GM21526 (cell line): ENCODE measurements around the gene BCAR3.
"Not testable (repeated sequence)": the region's sequence is repeated elsewhere in the genome, so short reads cannot be mapped to it uniquely, and the experiment has no call there.

Source experiments
- ATAC-seq: cut with Tn5 transposase; IDR thresholded peaks from one replicate; pipeline ENCODE4 v1.9.1; 2021; ENCODE audit warnings: moderate library complexity; ENCODE audit not compliant: unreplicated experiment, low FRiP score

Gene BCAR3

GRCh38 chr1:93602101-93602500 lies 79.5 kb downstream of the BCAR3 start:
- ATAC-seq, result no peak

GRCh38 chr1:93601686-93602085 lies 80.0 kb downstream of the BCAR3 start:
- no peak for ATAC-seq

- no peak for ATAC-seq
Observed at GRCh38 chr1:93600663-93601062, 81.0 kb downstream of the BCAR3 start.

DNA sequence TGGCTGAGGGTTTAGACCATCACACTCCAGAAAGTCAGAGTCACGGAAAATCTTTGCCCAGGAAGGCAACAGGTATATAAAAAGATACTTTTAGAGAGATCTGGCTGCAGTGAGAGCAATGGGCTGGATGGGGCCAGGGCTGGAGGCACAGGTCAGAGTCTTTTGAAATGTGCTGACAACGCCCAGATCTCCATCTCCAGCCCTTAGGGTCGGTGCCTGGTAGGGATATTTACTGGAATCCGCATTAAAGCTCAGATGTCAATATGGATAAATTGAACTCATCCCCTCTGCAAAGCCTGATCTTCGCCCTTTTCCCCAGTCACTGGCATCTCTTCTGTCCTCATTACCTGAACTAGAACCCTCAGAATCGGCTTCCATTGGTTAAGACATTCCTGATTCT lies 82.2 kb downstream of the BCAR3 start:
- no peak for ATAC-seq

- ATAC-seq, result no peak
Observed at GRCh38 chr1:93598861-93599439, 82.7 kb downstream of the BCAR3 start.

DNA sequence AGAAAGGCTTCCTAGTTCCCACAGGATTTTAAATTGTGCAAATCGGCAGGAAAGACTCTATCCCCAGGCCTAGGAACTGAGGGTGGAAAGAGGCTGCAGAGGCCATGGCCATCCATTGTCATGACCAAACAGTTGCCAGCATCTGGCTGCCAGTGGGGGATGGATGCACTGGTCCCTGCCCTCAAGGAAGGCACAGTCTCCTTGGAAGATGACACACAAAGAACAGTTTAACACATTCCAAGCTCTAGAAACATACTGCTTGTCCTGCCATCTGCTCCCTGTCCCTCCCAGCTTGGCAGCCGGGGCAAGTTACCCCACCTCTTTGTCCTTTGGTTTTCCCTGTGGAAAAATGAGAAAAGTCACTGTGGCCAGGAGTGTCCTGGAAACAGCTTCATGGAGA lies 83.2 kb downstream of the BCAR3 start:
- no peak for ATAC-seq

- ATAC-seq, result no peak
Observed at GRCh38 chr1:93597709-93598108, 83.9 kb downstream of the BCAR3 start.

DNA sequence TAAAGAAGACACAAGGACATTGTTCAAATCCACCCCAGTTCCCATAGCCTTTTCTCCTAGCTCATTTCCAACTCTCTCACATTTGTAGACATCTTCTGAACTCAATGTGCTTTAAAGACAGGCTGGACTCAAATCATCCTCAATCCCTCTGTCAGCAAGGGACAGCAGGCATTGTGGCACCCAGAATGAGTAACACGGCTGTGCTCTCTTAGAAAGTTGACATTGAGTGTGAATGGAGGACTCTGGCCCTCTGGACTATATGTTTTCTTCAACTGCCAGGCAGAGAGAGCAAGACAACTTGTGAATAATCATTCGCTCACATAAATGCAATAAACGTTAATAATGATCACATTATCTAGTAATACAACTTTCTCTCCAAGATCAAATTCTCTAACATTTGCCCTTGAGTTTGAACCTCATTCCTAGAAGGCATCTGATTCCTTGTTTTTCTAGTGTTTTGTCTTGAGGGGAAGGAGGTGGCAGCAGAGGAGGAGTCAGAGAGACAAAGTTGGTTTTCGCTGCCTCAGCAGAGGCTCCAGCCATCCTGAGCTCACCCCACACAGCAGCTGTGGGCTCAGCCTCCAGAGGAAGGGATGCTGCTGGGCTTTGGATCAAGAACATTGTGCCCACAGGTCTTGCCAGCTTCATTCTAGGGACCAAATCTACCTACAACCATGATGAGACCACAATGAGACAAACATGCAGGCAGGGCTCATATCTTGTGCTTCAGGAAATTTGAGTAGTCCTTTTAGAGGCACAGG lies 85.1 kb downstream of the BCAR3 start:
- ATAC-seq, result no peak

DNA sequence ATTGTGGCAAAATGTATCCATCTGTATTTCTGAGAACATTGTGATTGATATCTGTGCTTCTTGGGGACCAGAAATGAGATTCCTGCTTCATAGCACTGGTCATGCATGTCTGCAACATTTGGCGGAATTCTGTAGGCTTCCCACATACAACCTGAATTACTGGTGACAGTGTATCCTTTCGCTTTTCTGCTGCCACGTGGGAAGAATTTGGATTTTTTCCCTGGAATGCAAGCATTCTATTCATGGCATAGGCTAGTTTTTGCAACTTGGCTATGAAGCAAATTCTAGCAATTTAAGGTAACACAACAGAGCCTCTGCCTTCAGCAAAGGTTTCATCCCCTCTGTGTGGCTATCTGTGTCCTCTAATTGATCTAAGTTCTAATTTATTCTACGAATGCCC lies 85.9 kb downstream of the BCAR3 start:
- ATAC-seq, result no peak

DNA sequence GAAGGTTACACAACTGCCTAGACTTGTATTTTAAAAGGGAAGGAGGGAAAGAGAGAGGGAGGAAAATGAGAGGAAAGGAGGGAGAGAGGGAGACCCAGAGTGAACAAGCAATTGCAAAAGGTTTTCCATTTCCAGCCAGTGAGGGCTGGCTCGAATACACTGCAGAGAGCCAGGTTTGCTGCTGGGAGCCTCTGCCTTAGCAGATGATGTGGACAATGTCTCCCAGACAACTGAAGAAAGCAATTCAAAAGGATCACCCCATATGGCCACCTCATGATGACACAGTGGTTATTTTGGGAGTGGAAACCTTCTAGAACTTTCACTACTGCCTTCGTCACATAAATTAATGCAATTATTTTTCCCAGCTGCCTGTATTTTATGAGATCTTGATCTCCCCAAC lies 86.4 kb downstream of the BCAR3 start:
- no peak for ATAC-seq

- ATAC-seq, result no peak
Observed at GRCh38 chr1:93594603-93594880, 87.1 kb downstream of the BCAR3 start.

GRCh38 chr1:93593854-93594602 lies 87.6 kb downstream of the BCAR3 start:
- ATAC-seq, result no peak

GRCh38 chr1:93592551-93592949 lies 89.1 kb downstream of the BCAR3 start:
- ATAC-seq, result no peak

DNA sequence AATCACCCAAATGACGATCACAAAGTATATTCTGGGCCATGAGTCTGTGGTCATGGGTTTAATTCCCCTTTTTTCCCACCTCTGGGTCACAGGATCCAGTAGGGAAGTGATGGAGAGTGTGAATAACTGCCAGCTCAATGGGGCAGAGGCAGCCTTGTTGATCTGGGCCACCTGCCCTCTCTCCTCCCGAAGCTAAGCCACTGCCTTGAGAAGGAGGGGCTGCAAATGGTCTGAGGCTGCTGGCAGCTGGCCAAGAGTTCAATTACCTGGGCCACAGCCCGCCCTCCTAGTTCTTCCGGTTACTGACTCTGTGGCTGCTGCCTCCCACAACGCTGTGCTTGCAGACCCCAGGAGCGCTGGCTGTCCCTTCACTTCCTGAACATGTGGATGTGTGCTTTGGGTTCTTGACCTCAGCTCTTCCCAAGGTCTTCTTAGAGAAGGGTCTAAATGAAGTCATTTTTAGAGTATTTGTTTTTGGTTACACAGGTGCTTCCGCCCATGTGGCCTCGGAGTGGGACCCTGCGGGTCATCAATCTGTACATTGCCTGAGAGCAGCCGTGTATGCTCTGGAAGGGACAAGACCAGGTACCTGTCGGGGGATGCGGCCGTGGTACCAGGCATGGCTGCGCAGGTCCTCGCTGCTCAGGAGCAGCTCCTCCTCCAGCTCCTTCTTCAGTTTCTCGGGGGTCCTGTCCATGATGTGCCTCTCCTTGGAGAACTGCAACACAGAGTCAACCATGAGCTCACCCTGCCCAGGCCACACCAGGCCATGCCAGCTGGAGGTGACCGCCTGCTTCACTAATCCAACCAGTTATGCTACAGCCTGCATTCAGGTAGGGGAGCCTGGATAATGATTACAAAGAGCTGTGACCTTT lies 89.7 kb downstream of the BCAR3 start:
- ATAC-seq, result peak; percentile 45

DNA sequence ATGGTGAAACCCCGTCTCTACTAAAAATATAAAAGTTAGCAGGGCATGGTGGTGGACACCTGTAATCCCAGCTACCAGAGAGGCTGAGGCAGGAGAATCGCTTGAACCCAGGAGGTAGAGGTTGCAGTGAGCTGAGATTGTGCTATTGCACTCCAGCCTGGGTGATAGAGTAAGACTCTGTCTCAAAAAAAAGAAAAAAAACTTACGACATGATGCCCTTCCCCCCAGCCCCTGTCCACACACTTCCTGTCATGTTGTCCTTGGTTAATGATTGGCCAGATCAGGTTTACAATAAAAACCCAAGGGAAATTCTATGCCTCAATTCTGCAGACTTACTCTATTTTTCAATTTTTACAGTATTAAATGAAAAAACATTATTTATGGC lies 90.4 kb downstream of the BCAR3 start:
- not testable (repeated sequence) for ATAC-seq

DNA sequence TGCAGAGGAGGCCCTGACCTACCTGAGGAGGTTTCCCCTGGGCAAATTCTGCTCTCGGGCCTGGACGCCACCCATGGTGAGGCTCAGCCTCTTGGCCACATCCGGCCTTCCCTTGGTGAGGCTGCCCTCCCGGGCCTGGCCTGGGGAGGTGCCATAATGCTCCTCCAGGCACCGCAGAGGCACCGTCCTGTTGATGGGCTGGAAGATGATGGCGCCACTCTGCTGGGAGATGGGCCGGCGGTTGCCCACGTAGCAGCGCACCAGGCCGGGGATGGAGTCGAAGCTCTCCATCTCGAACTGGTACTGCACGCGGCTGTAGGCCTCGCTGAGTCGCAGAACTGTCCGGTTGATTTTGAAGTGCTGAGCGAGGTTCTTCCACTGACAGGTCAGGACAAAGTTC lies 92.7 kb downstream of the BCAR3 start:
- no peak for ATAC-seq

- no peak for ATAC-seq
Observed at GRCh38 chr1:93588206-93588605, 93.4 kb downstream of the BCAR3 start.

DNA sequence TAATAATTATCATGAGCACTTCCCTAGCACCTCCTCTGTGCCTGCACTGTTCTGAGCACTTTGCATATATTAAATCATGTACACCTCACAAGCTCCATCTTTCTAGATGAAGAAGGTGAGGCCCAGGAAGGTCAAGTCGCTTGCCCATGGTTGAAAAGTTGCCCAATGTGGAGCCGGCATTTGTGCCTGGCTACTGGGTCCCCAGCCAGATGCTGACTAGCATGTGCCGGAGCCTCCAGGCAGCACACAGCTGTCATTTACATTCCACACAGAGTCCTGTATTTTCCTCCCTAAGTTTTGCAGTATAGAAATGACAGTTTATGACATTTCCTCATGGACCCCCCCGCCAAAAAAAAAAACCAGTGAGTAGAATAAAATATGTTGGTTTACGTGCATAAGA lies 94.3 kb downstream of the BCAR3 start:
- no peak for ATAC-seq

- no peak for ATAC-seq
Observed at GRCh38 chr1:93585059-93585966, 96.3 kb downstream of the BCAR3 start.
